HCT116 (cell line): Measurements from ENCODE around the gene EVI5L.

ENCODE experiments used
- EZH2phosphoT487 ChIP-seq: fragments of 200-600 bp; IDR thresholded peaks from 2 replicates; pipeline ENCODE4 v1.6.1; 2018; ENCODE audit warnings: antibody characterized with exemption, borderline replicate concordance
- SRF ChIP-seq: IDR thresholded peaks from 2 replicates; pipeline ENCODE4 v1.6.1; 2012; ENCODE audit warnings: low read depth

GRCh38 chr19:7895565-7895964 is 65.5 kb downstream of the EVI5L start:
- TF ChIP-seq SRF (no peak), EZH2phosphoT487 (no peak)
